K562 (cell line): Measurements from ENCODE around the gene FIG4. TPM values are rescaled to one million over a fixed set of nuclear protein-coding genes. Genes with fewer than 3 reads are reported as not detected.
A peak's percentile ranks its signal among the peaks of the same experiment; 100 is the strongest.

Experiments used
- BRD9 ChIP-seq: fragments of 450-650 bp; IDR thresholded peaks from 2 replicates; pipeline ENCODE4 v1.6.1; 2018; ENCODE audit warnings: low read depth; ENCODE audit not compliant: partially characterized antibody
- CBX1 ChIP-seq: sonication (generic); IDR thresholded peaks from 2 replicates; pipeline ENCODE4 v1.6.1; 2016; ENCODE audit warnings: antibody characterized with exemption, low read depth, mild to moderate bottlenecking
- CC2D1A ChIP-seq: fragments of 450-650 bp; IDR thresholded peaks from 2 replicates; pipeline ENCODE4 v1.6.1; 2017; ENCODE audit warnings: mild to moderate bottlenecking
- CREM ChIP-seq: IDR thresholded peaks from 2 replicates; pipeline ENCODE4 v1.6.1; 2014; ENCODE audit warnings: antibody characterized with exemption, low read depth
- EP400 ChIP-seq: fragments of 450-650 bp; IDR thresholded peaks from 2 replicates; pipeline ENCODE4 v1.6.1; 2017; ENCODE audit warnings: antibody characterized with exemption, mild to moderate bottlenecking, moderate library complexity
- ESRRA ChIP-seq: fragments of 450-650 bp; IDR thresholded peaks from 2 replicates; pipeline ENCODE4 v1.6.1; 2014; ENCODE audit warnings: low read depth, mild to moderate bottlenecking, moderate library complexity, borderline replicate concordance
- HDAC3 ChIP-seq: fragments of 450-650 bp; IDR thresholded peaks from 2 replicates; pipeline ENCODE4 v1.6.1; 2018; ENCODE audit warnings: borderline replicate concordance, mild to moderate bottlenecking, moderate library complexity; ENCODE audit not compliant: partially characterized antibody
- KDM1A ChIP-seq, 2 experiments: fragments of 450-650 bp; IDR thresholded peaks; 2 replicates each; pipeline ENCODE4 v1.6.1; 2016; ENCODE audit warnings: mild to moderate bottlenecking in 2 of 2
- KDM5B ChIP-seq: fragments of 200-600 bp; sonication (generic); IDR thresholded peaks from 2 replicates; pipeline ENCODE4 v1.6.1; 2012; ENCODE audit warnings: low read depth, mild to moderate bottlenecking, moderate library complexity, low read length, control low read depth, inconsistent platforms; ENCODE audit not compliant: insufficient replicate concordance
- MAZ ChIP-seq, 2 experiments: fragments of 450-650 bp in 1 of 2; sonication (generic) in 1 of 2; formaldehyde crosslinking; IDR thresholded peaks in 1 of 2; conservative IDR thresholded peaks in 1 of 2; 2 replicates each; pipeline versions ENCODE4 v1.4.0 to v1.5.0; 2020; ENCODE audit warnings: mild to moderate bottlenecking in 1 of 2, missing genetic modification reagents in 1 of 2
- RBM39 ChIP-seq: fragments of 200-400 bp; formaldehyde crosslinking; optimal IDR thresholded peaks from 2 replicates; pipeline ENCODE3; 2018; ENCODE audit warnings: low read depth, low read length
- SAP30 ChIP-seq: fragments of 200-600 bp; sonication (generic); IDR thresholded peaks from 2 replicates; pipeline ENCODE4 v1.6.1; 2012; ENCODE audit warnings: borderline replicate concordance, low read depth, mild to moderate bottlenecking, moderate library complexity, low read length, control low read depth, inconsistent platforms; ENCODE audit not compliant: insufficient read depth, poor library complexity, severe bottlenecking
- YY1 ChIP-seq, 3 experiments: IDR thresholded peaks; 2 replicates each; pipeline ENCODE4 v1.6.1; 2011; ENCODE audit warnings: low read length in 2 of 3, mild to moderate bottlenecking in 2 of 3, moderate library complexity in 2 of 3, borderline replicate concordance in 1 of 3, control low read depth in 1 of 3, low read depth in 1 of 3; ENCODE audit not compliant: insufficient read depth in 3 of 3, insufficient replicate concordance in 2 of 3, control insufficient read depth in 1 of 3, insufficient read length in 1 of 3; ENCODE audit errors: extremely low read depth in 1 of 3
- ZFPM2 ChIP-seq: fragments of 250-450 bp; sonication (Bioruptor Pico); IDR thresholded peaks from 2 replicates; pipeline ENCODE4 v1.5.1; 2022; ENCODE audit warnings: mild to moderate bottlenecking
- ZNF282 ChIP-seq: sonication (generic); formaldehyde crosslinking; IDR thresholded peaks from 2 replicates; pipeline ENCODE4 v1.8.1; 2023; ENCODE audit warnings: missing genetic modification reagents
- ZNF696 ChIP-seq: fragments of 250-450 bp; sonication (Bioruptor Pico); conservative IDR thresholded peaks from 2 replicates; pipeline ENCODE4 v1.4.0; 2020; ENCODE audit warnings: mild to moderate bottlenecking, moderate library complexity
- ZNF766 ChIP-seq: fragments of 200-800 bp; sonication (Bioruptor generic); conservative IDR thresholded peaks from 2 replicates; pipeline ENCODE4 v1.6.1; 2016; ENCODE audit warnings: missing genetic modification characterization, missing compliant biosample characterization
- ZNF77 ChIP-seq: fragments of 250-450 bp; sonication (Bioruptor Pico); IDR thresholded peaks from 2 replicates; pipeline ENCODE4 v1.5.0; 2020
- polyA plus RNA-seq, 8 experiments: library from polyadenylated mRNA; depleted of rRNA in 4 of 8; stranded (reverse) in 5 of 8; unstranded in 3 of 8; fragments of >200 nt; fragmentation: Nextera tagmentation in 2 of 8; fragmentation: Illumina TruSeq in 1 of 8; extraction: Ambion mirVana in 2 of 8; extraction: Trizol in 1 of 8; gene quantifications; 2 replicates each; pipeline versions ENCODE4 v1.2.1 to v1.2.3, GENCODE V29; 2011 to 2014; ENCODE audit warnings: inconsistent platforms in 1 of 8, missing spikeins in 1 of 8
- total RNA-seq, 7 experiments: library from RNA; depleted of rRNA in 6 of 7; stranded (reverse); fragments of >200 nt in 6 of 7; fragmentation: Illumina TruSeq in 2 of 7; extraction: Trizol in 2 of 7; gene quantifications; 2 replicates each; pipeline versions ENCODE4 v1.2.1 to v1.2.3, GENCODE V29; 2011 to 2021; ENCODE audit warnings: low replicate concordance in 1 of 7
- TF ChIP-seq, protein P1 (sequence below): sonication (generic); formaldehyde crosslinking; IDR thresholded peaks from 2 replicates; pipeline ENCODE4 v1.8.0; 2022; ENCODE audit warnings: missing genetic modification reagents, mild to moderate bottlenecking, moderate library complexity, borderline replicate concordance
- TF ChIP-seq, protein P2 (sequence below): fragments of 250-450 bp; sonication (Bioruptor Pico); IDR thresholded peaks from 2 replicates; pipeline ENCODE4 v1.9.0; 2021; ENCODE audit warnings: mild to moderate bottlenecking
- TF ChIP-seq, protein P3 (sequence below), 2 experiments: fragments of 450-650 bp; conservative IDR thresholded peaks; 2 replicates each; pipeline ENCODE4 v1.6.1; 2017; ENCODE audit warnings: mild to moderate bottlenecking in 2 of 2, moderate library complexity in 2 of 2
- TF ChIP-seq, protein P4 (sequence below): fragments of 450-650 bp; IDR thresholded peaks from 2 replicates; pipeline ENCODE4 v1.6.1; 2014; ENCODE audit warnings: low read depth, mild to moderate bottlenecking, moderate library complexity, borderline replicate concordance

FIG4 gene
- total and polyA plus RNA-seq, 9 of the 15 experiments (the other 6 are each of a cell fraction or from before 2014, with no cell fraction given), result 1.5 to 6.8 (median 4.3) TPM

DNA sequence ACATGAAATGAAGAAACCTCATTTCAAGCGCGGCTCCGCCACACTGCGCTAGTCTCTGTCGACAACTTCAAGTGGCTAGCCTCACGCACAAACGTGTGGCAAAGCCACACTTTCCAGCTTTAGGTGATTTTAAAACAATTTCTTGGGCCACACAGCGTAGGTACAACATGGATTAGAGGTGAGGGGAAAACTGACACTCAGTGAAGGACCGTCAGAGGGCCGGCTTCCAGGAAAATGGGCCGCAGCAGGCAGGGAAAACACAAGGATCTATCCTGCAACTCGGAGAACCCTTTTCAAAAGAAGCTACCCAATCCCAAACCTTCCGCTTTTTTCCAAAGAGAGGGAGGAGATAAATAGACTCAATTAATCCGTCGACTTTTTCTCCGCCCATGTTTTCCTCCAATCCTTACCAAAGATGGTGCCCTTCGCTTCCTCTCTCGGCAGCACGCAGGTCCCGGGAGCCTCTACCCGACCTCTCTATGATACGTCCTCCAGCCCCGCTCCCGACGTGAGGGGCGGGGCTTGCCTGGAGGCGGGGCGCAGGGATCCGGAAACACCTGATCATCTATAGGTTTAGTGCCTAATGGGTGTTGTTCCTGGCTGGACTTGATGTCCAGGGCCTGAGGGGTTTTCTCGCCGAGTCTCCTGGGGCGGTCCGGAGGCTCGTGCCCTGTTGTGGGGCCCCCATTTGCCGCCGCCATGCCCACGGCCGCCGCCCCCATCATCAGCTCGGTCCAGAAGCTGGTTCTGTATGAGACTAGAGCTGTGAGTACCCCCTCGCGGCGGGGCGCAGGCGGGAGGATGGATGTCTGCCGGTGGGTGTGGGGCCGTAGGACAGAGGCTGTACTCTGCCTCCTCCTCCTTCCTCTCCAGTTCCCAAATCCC, at the start of gene FIG4, which contains the start of gene AK9 (continued):
- TF ChIP-seq, protein P1, sequence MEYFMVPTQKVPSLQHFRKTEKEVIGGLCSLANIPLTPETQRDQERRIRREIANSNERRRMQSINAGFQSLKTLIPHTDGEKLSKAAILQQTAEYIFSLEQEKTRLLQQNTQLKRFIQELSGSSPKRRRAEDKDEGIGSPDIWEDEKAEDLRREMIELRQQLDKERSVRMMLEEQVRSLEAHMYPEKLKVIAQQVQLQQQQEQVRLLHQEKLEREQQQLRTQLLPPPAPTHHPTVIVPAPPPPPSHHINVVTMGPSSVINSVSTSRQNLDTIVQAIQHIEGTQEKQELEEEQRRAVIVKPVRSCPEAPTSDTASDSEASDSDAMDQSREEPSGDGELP (CRISPR knock-in tag), result peak; percentile 91
- TF ChIP-seq RBM39 (no peak), ZFPM2 (no peak), SAP30 (peak; percentile 27), BRD9 (no peak), YY1 (IDR thresholded peaks at IDR 0.05; ENCODE audit: borderline replicate concordance in 1 of 3, control insufficient read depth in 1 of 3, extremely low read depth in 1 of 3, insufficient read depth in 3 of 3, insufficient read length in 1 of 3, insufficient replicate concordance in 2 of 3, low read depth in 1 of 3, low read length in 2 of 3) (peak; percentile 62 to 97 (median 96)), ZNF766 (peak; percentile 94), CREM (peak; percentile 67; the same call in 1 of the 2 replicates), EP400 (peak; percentile 54), KDM1A (IDR thresholded peaks at IDR 0.05) (0 out of 4 replicates have a peak, but pooled peaks of 1 of the 2 experiments have one; percentile 30), CBX1 (0 out of 2 replicates have a peak, but pooled peaks have one; percentile 22), ZNF696 (CRISPR knock-in tag) (no peak), MAZ (CRISPR knock-in tag; conservative IDR thresholded peaks at IDR 0.05 in 1 of 2, IDR thresholded peaks at IDR 0.05 in 1 of 2) (peak in 1 of 2 experiments; percentile 53; a peak in 1 of 4 replicates), CC2D1A (no peak), HDAC3 (no peak), KDM5B (peak; percentile 40), ZNF282 (CRISPR knock-in tag) (no peak), ZNF77 (no peak), ESRRA (0 out of 2 replicates have a peak, but pooled peaks have one; percentile 16)
- TF ChIP-seq, protein P2, sequence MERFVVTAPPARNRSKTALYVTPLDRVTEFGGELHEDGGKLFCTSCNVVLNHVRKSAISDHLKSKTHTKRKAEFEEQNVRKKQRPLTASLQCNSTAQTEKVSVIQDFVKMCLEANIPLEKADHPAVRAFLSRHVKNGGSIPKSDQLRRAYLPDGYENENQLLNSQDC, result no peak
- TF ChIP-seq, protein P3, sequence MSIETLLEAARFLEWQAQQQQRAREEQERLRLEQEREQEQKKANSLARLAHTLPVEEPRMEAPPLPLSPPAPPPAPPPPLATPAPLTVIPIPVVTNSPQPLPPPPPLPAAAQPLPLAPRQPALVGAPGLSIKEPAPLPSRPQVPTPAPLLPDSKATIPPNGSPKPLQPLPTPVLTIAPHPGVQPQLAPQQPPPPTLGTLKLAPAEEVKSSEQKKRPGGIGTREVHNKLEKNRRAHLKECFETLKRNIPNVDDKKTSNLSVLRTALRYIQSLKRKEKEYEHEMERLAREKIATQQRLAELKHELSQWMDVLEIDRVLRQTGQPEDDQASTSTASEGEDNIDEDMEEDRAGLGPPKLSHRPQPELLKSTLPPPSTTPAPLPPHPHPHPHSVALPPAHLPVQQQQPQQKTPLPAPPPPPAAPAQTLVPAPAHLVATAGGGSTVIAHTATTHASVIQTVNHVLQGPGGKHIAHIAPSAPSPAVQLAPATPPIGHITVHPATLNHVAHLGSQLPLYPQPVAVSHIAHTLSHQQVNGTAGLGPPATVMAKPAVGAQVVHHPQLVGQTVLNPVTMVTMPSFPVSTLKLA (conservative IDR thresholded peaks at IDR 0.05), result peak in 1 of 2 experiments; percentile 60; a peak in 2 of 4 replicates
- TF ChIP-seq, protein P4, sequence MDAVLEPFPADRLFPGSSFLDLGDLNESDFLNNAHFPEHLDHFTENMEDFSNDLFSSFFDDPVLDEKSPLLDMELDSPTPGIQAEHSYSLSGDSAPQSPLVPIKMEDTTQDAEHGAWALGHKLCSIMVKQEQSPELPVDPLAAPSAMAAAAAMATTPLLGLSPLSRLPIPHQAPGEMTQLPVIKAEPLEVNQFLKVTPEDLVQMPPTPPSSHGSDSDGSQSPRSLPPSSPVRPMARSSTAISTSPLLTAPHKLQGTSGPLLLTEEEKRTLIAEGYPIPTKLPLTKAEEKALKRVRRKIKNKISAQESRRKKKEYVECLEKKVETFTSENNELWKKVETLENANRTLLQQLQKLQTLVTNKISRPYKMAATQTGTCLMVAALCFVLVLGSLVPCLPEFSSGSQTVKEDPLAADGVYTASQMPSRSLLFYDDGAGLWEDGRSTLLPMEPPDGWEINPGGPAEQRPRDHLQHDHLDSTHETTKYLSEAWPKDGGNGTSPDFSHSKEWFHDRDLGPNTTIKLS, result peak; percentile 77; the same call in 1 of the 2 replicates
